Measurements from ENCODE around the gene TMEM132A.

Gene TMEM132A

DNA sequence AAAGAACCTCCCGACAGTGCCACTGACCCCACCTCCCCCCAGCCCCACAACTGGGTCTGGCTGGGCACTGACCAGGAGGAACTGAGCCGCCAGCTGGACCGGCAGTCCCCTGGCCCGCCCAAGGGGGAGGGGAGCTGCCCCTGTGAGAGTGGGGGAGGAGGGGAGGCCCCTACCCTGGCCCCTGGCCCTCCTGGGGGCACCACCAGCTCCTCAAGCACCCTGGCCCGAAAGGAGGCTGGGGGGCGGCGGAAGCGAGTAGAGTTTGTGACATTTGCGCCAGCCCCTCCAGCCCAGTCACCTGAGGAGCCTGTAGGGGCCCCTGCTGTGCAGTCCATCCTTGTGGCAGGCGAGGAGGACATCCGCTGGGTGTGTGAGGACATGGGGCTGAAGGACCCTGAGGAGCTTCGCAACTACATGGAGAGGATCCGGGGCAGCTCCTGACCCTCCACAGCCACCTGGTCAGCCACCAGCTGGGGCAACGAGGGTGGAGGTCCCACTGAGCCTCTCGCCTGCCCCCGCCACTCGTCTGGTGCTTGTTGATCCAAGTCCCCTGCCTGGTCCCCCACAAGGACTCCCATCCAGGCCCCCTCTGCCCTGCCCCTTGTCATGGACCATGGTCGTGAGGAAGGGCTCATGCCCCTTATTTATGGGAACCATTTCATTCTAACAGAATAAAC lies 12.3 kb downstream of the TMEM132A start:
- DNase-seq = no peak

- DNase-seq = no peak
Measured at GRCh38 chr11:60937144-60937527, 12.9 kb downstream of the TMEM132A start.

DNA sequence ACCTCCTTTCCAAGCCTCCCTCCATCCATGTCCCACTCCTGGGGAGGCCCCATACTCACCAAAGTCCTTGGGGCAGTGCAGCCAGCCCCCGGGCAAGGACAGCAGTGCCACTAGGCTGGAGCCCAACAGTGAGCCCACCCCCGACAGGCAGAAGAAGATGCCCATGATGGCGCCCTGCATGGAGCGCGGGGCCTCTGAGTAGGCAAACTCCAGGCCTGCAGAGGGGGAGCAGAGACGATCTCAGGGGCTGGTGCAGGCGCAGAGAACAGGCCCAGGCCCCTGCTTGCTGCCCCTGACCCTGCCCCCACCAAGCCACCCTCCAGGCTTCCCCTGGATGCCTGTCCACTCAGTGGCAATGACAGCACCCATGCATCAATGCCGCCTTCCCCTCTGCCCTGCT lies 13.6 kb downstream of the TMEM132A start:
- no peak for DNase-seq

DNA sequence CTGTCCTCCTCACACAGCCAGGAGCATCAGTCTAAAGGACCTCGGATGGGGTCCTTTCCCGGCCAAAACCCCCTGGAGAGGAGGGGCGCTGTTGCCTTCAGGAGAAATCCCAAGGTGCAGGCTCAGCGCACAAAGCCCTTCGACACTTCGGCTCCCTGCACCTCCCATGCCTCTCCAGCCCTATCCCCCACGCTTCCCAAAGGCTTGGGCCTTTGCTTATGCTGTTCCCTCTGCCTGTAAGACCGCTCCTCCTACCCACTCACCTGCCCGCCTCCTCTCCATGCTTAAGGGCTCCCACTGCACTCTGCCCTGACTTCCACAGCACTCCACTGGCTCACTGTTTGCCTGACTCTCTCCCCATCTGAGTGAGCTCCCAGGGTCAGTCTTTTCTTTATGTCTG lies 14.2 kb downstream of the TMEM132A start:
- no peak for DNase-seq

DNA sequence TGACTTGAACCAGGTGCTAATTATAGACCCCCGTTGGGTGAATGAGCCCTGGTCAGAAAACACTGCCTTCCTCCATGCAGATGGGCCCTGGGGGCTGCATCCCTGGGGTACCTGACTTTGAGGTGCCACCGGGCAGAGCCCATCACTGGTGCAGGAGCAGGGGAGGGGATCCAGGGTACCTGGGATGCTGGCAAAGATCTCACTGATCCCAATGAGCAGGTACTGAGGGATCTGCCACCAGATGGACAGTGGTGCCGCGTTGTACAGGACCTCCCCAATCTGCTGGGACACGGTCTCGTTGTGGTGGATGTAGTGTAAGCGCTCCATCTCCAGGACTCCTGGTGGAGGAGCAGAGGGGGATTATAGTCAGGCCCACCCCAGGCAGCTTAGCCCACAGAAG lies 15.0 kb downstream of the TMEM132A start:
- DNase-seq = no peak

- DNase-seq = no peak
Measured at GRCh38 chr11:60939855-60940254, 15.6 kb downstream of the TMEM132A start.

DNA sequence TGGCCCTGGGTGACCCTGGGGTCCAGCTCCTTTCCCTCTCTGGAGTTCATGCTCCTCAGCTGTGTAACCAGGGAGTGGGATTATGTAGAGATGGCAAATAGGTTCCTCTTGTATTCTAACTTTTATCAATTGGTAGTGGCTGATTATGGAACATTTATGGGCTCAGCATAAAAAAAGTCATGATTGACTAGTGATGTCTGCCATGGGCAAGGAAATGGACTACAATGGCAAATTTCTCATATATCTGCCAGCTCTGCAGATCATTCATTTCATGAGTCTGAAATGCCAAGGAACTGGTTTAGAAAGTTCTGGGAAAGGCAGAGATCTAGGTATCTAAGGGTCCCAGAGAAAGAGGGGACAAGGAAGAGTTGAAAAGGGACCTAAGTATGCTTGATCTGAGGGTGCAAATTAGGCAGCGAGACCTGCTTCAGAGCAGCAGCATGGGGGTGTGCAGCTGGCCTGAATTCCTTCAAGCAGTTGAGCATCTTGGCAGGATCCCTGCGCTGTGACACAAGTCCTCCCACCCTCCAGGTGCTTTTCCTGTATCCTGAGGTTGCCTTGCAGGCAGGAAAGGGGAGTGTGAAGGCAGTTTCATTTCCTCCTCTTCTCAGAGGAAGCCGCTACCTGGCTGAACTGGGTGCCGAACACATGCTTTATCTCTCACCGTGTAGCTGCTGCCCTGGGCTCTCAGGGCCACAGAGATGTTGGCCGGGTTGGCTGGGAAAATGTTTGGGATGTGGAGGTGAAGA lies 17.3 kb downstream of the TMEM132A start:
- DNase-seq = no peak

DNA sequence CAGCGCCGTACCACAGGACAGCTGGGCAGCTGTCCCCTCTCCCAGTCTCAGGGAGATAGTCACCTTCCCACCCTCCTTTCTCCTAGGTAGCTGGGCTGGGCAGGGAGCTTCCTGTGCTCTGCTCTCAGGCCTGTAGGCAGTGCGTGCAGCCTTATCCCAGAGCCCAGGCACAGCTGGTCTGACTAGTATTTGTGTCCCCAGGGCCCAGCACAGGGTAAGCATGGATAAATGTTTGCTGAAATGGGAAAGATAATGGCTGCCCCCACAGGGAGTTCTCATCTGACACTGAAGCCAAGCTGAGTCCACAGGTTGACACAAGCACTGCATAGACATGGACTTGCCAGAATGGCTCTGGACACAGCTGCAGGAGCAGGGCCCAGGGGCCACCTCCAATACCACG lies 18.0 kb downstream of the TMEM132A start:
- no peak for DNase-seq

- no peak for DNase-seq
Measured at GRCh38 chr11:60942970-60943565, 18.8 kb downstream of the TMEM132A start.

- DNase-seq = no peak
Measured at GRCh38 chr11:60944490-60945294, 20.4 kb downstream of the TMEM132A start.

DNA sequence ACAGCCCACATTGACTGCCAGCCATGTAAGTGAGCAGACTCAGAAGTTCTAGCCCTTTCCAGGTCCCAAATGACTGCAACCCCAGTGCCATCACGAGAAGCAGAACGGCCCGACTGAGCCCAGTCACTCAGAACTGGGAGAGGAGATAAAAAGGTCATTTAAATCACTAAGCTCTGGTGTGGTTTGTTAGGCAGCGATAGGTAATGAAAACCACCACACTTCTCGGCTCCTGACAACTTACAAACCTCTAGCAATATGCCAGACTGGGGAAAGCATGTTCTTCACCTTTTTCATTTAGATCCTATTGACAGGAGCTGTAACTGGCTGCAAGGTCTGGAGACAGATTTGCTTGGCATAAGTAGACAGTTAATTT lies 21.0 kb downstream of the TMEM132A start:
- DNase-seq = no peak

DNA sequence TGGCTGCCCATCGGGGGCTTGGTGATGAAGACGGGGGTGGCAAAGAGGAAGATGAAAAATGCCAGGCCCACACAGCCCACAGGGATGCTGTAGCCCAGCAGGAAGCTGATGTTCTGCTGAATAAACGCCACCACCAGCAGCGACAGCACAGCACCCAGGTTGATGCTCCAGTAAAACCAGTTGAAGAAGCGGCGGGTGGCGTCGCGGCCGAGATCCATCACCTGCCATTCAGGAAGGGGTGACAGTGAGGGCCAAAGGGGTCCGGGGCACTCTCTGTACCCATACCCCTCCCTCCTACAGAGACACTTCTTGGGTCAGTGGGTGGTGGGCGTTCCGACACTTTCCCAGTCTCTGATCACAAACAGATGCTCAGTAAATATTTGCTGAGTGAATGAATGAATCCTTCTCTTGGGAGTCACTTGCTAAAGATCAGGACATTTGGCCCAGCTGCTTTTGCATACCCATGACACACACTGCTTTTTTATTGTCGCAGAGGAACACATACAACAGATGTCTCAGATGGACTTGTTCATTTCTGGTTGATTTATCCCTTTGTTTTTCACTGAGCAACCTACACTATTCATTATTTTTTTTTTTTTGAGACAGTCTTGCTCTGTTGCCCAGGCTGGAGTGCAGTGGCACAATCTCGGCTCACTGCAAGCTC lies 22.5 kb downstream of the TMEM132A start:
- DNase-seq = no peak

DNA sequence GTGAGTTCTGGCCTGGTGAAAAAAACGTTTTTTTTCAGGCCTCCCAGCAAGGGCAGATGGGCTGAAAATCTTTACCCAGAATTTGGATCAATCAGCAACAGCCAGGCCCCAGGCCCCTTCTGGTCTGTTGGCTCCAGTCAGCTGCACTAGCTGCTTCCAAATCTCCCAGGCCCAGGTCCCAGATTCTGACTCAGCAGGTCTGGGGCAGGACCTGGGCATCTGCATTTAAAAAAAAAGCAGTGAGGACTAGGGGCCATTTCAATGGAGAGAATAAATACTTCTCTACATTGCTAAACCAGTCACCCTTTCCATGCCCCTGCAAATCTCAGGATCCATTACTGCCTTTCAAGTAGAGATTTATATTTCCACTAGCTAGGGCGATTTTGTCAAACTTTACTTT lies 23.4 kb downstream of the TMEM132A start:
- DNase-seq = peak in 15 of 51 donors; percentile 12 to 71 (median 29)

DNA sequence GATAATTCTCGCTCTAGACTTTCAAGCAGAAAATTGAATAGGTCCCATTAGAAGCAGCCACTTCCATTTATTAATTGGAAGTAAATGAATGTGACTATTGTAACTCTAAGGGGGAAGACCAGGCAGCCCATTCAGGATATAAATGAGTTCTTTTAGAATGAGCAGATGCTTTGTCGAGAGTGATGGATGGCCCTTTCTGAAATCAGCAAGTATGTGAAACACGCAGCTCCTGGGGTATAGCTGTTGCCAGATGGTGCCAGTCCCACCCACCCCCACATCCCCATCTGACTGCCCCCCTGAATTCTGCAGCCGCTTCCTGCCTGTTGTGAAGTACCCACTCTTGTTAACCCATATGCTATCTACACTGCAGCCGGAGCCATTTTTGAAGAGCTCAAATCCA lies 24.0 kb downstream of the TMEM132A start:
- DNase-seq = no peak

- DNase-seq = no peak
Measured at GRCh38 chr11:60950024-60950423, 25.8 kb downstream of the TMEM132A start.

GRCh38 chr11:60950933-60951605 lies 26.8 kb downstream of the TMEM132A start:
- no peak for DNase-seq

DNA sequence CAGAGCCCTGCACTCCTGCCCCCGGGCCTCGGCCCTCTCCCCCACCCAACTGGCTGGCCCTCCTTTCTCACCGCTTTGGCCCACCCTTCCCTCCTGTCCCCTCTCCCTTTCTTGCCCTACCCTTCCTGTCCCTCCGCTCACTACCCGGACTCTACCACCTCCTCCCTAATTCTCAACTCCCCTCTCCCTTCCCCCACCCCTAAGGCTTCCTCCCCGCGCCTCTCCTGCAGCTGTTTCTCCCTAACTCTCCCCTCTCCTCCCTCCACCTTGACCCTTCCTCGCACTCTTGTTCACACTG lies 27.3 kb downstream of the TMEM132A start:
- DNase-seq = no peak

- DNase-seq = peak in 26 of 51 donors; percentile 10 to 63 (median 36)
Measured at GRCh38 chr11:60951904-60952741, 27.9 kb downstream of the TMEM132A start, which contains the start of gene SLC15A3. Gene SLC15A3, minus strand, starts transcription at chr11:60952176. Its CDS starts 625 bp downstream, at chr11:60951551.

GRCh38 chr11:60952742-60953170 lies 28.5 kb downstream of the TMEM132A start:
- no peak for DNase-seq

DNA sequence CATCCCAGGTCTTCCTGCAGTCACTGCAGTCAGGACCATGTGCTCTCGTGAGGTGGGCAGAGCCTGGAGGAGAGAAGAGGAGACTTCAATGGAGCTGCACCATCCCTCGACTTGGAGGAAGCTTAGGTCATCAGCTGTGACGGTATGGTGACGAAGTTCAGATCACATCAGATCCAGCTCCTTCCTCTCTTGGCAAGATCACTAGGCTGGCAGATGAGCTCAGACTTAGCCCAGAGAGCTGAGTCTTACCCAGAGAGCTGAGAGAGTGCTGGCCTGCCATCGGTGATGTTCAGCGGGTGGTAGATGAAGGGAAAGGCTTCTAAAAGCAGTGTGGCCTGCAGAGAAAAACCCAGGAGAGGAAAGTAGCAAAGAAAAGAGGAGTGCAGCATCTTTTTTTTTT lies 29.5 kb downstream of the TMEM132A start:
- DNase-seq = no peak

Measured in hypothalamus (tissue), 51 donors.